GM18508 (cell line): ENCODE data around the gene CCSER1.
A peak's percentile ranks its signal among the peaks of the same experiment; 100 is the strongest.
"Not testable (repeated sequence)": the region's sequence is repeated elsewhere in the genome, so short reads cannot be mapped to it uniquely, and the experiment has no call there.

Source experiments
- ATAC-seq: cut with Tn5 transposase; IDR thresholded peaks from one replicate; pipeline ENCODE4 v1.9.1; 2021; ENCODE audit warnings: moderate number of reproducible peaks; ENCODE audit not compliant: insufficient read depth, unreplicated experiment

CCSER1 gene

DNA sequence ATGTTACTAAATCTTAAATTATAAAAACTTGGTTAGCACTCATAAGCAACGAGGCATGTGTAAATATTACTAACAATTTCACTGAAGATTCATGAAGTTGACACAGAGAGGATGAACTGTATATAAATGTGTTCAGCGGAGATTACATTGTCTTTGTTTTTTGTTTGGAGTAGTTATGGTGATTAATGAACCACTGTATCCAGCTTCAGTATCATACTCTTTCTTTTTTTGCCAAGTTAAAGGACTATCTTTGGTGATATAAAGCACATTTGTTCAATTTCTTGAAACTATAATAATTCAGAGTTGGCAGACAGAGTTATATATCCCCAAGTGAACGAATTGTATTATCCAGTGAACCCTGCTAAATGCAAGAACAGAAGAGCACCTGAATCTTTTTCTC is 497.6 kb downstream of the CCSER1 start:
- ATAC-seq: no peak

DNA sequence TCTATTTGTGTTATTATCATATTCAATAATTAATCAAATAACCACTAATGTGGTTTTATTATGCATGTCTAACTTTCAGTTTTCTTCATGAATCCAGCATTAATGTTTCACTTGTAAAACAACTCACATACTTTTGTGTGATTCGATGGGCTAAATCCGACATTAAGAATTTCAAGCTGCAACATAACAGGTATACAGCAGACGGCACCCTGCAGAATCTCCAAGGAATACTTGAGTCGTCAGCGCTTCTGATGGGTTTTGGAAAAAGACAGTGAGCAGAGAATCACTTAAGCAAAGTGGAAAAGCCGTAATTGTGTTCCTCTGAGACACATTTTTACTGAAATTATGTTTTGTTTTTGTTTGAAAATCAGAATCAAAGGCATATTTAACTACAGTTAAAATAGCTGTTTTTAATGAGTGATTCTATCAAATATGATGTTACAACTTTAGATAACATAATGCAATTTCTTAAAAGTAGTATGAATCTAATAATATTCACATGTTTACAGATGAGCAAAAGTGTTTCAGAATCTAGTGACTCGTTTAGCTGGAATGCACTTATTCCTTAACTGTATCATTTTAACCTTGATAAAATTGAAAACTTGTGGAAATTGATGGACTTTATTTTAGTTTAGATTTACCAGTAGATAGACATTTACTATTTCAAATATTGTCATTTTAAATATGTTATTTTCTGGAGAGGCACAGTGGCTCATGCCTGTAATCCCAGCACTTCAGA is 514.8 kb downstream of the CCSER1 start:
- no peak for ATAC-seq

DNA sequence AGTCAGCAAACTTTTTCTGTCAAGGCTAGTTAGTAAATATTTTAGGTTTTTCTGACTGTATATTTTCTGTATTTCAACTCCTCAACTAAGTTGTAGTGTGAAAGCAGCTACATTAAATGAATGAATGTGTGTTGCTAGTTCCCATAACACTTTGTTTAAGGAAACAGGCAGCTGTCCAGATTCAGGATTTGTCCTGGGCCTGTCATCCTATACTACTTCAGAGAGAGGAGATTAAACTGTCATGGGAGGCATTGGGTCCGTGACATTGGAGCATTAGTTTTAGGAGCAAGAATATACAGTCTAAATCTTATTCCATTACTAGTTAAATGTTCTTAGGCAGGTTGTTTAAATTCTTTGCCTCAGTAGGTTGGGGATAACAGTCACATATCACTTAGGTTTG is 516.0 kb downstream of the CCSER1 start:
- no peak for ATAC-seq

DNA sequence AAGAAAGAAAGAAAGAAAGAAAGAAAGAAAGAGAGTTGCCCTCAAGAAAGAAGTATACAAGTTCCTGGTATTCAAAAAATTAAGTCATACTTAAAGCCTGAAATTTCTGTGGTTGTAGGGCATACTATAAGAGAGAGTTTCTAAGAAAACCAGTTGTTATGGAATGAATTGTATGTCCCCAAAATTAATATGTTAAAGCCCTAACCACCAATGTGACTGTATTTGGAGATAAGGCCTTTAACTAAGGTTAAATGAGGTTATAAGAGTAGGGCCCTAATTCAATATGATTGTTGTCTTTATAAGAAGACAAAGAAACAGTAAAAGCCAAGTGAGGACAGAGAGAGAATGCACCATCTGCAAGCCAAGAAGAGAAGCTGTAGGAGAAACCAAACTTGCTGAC is 521.1 kb downstream of the CCSER1 start:
- no peak for ATAC-seq

DNA sequence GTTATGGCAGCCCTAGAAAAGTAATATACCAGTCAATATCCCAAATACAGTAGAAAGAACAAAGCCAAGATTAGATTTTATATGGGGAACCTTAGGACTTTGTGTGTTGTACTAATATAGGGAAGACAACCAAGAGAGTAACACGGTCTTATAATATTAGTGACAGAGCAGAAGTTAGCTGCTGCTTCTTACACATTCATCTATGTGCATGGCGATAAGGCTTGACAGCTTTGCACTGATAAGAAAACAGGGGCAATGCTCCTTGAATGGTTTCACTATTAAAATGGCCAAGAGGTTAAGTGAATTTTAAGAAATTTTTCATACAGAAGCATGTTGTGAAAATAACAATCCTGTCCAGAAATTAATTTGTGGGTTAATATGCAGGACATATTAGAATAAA is 521.6 kb downstream of the CCSER1 start:
- ATAC-seq: no peak

DNA sequence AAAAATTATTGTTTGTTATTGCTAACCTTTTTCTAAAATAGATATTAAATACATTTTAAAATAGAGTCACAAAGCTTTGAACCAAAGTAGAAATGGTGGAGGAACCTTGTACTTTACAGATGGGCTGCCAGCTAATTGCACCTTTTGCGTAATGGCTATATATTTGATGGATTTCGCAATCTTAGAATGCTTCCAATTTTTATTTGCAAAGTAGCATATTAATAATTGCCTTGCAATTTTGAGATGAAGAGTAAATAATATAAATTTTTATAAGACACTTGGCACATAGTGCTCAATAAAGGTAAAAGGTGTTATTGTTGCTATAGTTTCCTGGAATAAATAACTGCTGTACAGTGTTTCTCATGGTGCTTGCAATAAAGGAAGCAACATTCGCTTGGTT is 533.5 kb downstream of the CCSER1 start:
- no peak for ATAC-seq

DNA sequence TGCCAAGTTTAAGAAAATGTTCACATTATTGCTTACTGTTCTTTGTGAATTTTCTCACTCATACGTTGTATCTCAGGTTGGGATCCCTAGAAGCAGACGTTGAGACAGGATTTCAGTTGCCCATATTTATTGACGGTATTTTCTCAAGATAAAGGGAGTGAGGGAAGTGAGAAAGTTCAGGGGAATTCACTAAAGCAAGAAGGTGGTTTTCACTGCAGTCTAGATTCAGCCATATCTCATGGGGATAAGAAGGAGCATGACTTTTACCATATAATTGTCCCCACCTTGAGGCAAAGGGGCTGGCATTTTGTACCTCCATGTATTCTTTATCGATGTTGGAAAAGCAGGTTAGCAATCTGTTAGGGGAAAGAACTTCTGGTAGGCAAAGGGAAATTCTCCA is 543.0 kb downstream of the CCSER1 start:
- ATAC-seq: no peak

DNA sequence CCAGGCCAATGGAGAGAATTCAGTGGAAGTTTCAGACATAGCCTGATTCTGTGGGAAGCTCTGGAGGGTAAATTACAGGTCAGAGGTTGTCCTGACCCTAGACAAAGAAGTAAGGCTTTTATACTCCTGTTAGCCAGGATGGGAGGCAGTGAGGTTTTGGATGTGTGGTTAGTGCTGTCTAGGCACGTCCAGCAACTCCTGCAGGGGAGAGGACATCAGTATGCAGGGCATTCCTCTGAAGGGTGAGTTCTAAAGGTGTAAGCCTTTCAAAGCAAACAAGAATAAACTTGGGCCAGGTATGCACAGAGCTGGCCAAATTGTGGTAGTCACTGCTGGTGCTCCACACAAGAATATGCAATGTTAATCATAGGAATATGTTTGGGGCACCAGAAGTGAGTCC is 562.5 kb downstream of the CCSER1 start:
- ATAC-seq: no peak

DNA sequence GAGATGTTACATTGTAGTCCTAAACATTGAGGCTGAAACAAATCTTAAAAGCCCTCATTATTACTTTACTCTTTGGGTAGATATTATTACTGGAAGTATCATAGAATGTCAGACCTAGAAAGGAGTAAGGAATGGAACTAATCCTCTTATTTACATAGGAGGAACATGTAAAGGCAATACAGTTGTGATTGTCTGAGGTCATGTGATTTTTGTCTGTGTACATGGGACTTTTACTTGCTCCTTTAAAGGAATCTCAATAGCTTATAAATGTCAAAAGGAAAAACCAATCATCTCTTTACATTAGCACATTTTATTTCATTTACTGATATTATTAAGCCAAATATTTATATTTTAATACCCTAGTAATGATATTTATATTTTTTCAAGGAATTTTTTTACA is 568.2 kb downstream of the CCSER1 start:
- no peak for ATAC-seq

DNA sequence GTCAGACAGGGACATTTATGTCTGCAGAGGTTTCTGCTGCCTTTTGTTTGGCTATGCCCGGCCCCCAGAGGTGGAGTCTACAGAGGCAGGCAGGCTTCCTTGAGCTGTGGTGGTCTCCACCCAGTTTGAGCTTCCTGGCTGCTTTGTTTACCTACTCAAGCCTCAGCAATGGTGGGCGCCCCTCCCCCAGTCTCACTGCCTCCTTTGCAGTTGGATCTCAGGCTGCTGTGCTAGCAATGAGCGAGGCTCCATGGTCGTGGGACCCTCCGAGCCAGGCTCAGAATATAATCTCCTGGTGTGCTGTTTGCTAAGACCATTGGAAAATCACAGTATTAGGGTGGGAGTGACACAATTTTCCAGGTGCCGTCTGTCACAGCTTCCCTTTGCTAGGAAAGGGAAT is 578.3 kb downstream of the CCSER1 start:
- ATAC-seq: not testable (repeated sequence)

DNA sequence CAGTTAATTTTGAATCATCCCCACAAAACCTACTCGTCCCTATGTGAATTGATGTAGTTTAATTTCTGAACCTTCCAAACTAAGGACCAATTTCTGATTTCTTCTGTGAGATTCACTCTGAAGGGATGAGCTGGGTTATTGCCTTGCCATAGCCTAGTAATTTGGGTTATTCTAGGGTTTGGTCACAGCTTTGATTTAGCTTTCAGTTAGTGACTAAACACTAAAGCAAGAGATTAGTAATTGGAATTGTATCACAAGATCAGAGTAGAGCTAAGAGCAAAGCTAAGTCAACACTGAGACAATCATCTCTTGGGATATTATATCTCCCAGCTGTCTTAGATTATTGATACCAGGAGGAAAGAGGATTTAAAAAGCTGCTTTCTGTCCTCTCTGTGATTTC is 588.0 kb downstream of the CCSER1 start:
- ATAC-seq: peak; percentile 84

DNA sequence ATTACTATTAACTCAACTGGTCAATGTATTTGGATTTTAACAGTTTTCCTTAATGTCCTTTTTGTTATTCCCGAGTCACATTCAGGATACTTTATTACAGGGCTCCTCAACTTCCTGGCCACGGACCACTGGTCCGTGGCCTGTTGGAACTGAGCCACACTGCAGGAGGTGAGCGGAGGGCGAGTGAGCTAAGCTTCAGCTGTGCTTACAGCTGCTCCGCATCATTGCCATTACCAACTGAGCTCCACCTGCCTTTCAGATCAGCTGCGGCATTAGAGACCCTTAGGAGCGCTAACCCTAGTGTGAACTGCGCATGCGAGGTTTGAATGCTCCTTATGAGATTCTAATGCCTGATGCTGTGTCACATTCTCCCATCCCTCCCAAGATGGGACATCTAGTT is 591.7 kb downstream of the CCSER1 start:
- ATAC-seq: no peak

DNA sequence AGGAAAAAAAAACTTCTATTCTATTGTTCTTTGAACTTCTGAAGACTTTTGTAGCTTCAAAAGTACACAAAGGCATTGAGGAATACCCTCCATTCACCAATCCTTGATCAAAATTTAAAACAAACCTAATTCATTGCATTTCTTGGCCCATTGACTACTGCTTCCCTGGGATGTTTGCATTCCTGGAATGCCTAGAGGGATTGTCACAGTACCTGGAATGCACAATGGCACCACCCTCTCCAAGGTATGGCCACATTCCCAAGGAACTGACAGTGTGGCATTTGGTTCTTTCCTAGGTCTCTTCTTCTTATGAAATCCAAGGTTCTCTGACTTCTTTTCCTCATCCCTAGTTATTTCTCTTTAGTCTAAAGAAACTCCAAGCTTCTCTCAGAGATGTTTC is 600.7 kb downstream of the CCSER1 start:
- no peak for ATAC-seq

DNA sequence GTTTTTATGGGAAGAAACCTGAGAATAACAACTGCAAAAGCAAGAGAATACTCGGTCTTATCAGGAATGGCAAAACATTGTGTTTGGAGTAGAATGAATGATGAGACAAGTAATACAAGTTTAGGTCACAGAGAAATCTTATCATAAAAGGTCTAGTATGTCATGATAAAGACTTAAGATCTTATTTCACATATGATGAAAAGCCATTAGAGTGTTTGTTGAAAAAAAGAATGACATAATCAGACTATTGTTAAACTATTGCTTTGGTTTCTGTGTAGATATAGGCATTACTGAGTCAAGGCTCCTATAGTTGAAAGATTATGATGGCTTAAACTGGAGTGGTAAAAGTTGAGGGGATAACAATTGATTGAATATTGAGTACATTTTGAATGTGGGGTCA is 603.6 kb downstream of the CCSER1 start:
- no peak for ATAC-seq

DNA sequence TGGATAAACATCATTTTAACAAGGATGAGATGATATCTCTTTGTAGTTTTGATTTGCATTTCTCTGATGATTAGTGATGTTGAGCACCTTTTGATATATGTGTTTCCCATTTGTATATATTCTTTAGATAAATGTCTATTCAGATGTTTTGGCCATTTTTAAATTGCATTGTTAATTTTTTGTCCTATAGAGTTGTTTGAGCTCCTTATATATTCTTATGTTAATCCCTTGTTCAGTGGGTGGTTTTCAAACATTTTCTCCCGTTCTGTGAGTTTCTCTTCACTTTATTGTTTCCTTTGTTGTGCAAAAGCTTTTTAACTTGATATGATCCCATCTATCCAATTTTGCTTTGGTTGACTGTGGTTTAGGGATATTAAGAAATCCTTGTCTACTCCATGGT is 606.0 kb downstream of the CCSER1 start:
- ATAC-seq: no peak

DNA sequence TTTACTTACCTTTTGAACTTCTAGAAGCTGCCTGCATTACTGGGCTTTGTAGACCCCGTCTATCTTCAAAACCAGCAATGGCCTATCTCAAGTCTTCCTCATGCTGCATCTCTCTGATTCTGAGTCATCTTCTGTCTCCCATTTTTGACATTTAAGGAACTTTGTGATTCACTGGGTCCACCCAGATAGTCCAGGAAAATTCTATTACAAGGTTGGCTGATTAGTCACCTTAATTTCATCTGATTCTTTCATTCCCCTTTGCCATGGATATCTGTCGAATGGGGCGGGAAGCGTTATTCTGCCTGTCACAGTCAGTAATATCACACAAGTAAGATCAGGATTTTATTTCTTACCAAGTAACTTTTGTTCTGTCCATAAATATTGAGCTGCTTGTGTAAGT is 618.0 kb downstream of the CCSER1 start:
- ATAC-seq: no peak

DNA sequence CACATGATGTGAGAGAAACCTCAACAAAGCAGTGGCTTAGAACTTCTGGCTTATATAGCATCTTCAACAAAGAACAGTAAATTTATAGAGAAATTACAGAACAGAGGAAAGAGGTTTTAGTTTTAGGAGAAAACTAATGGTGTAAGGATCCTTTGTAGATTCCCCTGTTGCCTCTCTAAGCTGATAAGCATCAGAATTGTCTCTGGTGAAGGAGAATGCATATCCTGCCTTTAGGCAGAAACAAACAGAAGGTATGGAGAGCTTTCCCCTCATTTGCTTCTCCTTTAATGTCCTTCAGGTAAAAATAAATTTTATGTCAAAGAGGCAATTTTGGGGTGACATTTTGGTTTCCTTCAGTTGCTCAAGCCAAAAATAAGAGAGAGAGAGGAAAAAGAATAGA is 625.9 kb downstream of the CCSER1 start:
- no peak for ATAC-seq

DNA sequence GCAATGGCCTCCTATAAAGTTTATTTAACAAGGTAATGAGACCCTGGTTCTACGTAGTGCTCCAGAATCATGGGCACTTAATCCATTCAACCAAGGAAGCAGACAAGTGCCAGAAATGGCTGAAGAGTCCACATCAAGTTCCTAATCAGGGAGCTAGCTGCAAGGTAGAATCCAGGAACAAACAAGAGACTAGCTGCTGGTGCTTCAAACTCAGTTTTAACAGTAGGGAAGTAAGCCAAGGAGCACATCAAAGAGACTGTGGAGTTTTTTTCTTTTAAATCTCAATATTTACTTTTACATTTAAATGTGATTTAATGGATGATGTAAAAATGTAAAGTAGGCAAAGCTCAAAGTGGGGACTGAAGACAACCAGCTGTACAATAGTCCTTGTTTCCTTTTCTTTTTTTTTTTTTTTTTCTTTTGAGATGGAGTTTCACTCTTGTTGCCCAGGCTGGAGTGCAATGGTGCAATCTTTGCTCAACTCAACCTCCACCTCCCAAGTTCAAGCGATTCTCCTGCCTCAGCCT is 630.4 kb downstream of the CCSER1 start:
- no peak for ATAC-seq

DNA sequence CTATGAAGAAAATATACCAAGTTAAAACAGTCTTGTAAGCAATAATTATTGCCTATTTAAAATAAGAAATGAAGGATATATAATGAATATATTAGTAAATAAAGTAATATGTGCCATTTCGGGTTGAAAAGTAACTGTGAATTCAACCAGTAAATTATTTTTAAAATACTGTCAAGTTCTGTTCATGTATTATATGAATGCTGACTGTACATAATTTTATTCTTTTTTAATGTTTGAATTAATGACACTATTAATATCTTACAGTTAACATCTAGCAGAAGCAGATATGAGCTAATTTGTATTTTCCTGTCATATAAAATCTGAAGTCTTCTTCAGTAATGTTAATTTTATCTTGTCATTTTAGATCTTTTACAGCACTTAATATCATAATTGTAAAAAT is 632.9 kb downstream of the CCSER1 start:
- ATAC-seq: no peak

DNA sequence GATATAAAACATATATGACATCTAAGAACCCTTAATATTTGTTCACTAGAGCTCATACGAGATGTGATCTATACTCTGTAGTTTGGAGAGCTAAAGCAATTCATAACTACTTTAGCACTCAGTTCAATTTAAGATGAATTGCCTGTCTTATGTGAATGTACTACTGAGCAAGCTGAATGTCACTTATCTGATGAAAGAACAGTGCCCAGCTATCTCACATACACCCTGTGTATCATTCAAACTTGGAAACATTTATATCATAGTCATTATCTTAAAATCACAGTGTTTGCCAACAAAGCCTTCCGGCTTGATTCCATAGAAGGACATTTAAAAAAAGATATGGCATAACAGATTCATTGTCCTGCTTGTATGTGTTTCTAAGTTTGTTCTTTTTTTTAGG is 639.6 kb downstream of the CCSER1 start:
- no peak for ATAC-seq

DNA sequence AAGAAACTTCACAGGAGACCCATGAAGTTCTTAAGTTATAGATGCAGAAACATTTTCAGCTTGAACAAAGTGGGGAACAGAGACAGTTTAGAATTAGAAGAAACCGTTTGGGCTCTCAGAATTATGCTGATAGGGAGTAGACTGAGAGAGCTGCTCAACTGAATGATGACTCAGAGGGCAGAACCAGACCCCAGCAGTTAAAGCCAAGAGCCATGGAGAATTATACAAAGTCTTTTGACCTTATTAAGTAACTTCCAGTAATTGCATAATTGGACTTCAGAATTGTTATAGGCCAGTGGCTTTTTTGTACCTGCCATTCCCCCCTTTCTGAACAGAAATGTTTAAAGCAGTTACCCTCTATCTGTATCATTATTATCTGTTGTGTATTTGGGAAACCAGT is 642.1 kb downstream of the CCSER1 start:
- ATAC-seq: no peak

DNA sequence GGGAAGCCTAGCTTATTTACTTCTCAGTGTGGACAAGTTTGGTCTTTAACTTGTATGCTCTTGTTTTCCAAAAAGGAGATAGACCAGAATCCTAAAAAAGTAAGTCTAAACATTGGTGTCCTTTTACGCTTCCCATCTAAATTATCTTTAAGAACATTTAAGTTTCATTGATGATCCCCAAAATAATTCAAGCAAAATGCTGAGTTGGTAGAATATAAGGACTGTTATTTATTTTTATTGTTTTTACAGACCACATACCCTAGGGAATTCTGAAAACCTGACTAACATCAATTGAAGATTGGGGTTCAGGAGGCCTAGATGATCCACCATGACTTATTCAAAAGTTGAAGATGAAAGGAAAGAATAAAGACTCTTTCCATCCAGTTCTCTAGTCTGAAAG is 653.0 kb downstream of the CCSER1 start:
- no peak for ATAC-seq

DNA sequence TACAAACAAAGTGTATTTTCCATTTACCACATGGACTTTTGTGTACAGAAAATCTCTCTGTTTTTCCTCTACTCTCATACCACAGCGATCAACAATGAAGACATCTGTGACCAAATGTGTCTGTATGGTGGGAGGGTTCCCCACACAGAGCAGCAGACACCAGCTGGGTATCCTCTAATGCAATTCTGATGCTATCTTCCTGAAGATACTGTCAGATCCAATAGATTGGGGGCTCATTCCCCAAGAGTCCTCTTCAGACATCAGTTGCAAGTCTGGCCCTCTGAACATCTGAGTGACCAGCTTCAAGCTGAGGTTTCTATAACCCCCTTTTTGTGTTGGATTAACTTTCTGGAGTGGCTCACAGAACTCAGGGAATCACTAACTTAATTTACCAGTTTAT is 659.4 kb downstream of the CCSER1 start:
- no peak for ATAC-seq
